Pancreas (tissue), 10 donors: ENCODE results near the gene RNF152. TPM values are rescaled to one million over a fixed set of nuclear protein-coding genes. Genes with fewer than 3 reads are reported as not detected.

Source experiments
- ATAC-seq, 4 donors: fragments of 200-7000 bp; cut with Tn5 transposase; one replicate each; pipeline versions ENCODE4 v1.8.0 to v1.9.1; 2020; ENCODE audit warnings: mild to moderate bottlenecking in 4 of 4, moderate library complexity in 4 of 4
- DNase-seq, 6 donors: peaks; one replicate each; pipeline ENCODE4 v3.0.0-alpha.2; 2020
- FAIRE-seq: peaks from 2 replicates; lab custom pipeline; 2012; peaks lifted over from hg19 to GRCh38; lab: Jason Lieb, UNC
- H3K27ac ChIP-seq, 4 donors: fragments of 200-600 bp; sonication (generic); 1 replicate in 3 of 4; 2 replicates in 1 of 4; pipeline versions ENCODE4 v1.5.0 to v1.8.0; 2020
- H3K27me3 ChIP-seq, 4 donors: fragments of 200-600 bp; one replicate each; pipeline ENCODE4 v1.8.0; 2021
- H3K36me3 ChIP-seq, 3 donors: fragments of 200-600 bp; sonication (generic) in 1 of 3; one replicate each; pipeline versions ENCODE4 v1.5.0 to v1.8.0; 2020 to 2021
- H3K4me1 ChIP-seq, 3 donors: fragments of 200-600 bp; one replicate each; pipeline ENCODE4 v1.8.0; 2021
- H3K4me3 ChIP-seq, 4 donors: fragments of 200-600 bp; sonication (generic) in 2 of 4; one replicate each; pipeline versions ENCODE4 v1.5.0 to v1.8.0; 2020 to 2021
- H3K9me3 ChIP-seq, 4 donors: fragments of 200-600 bp; one replicate each; pipeline ENCODE4 v1.8.0; 2021
- WGBS, 2 donors: extraction: QIAGEN DNeasy Blood & Tissue Kit; methylation state at CpG; one replicate each; pipeline ENCODE4 v1.1.7; 2013; 5-methylcytosine and 5-hydroxymethylcytosine counted together
- intact Hi-C, 3 donors: fragments of 100-400 bp; cut with DNase I; formaldehyde crosslinking; loops; one replicate each; pipeline versions ENCODE4 v1.11.1 to v1.14.2; 2022
- polyA plus RNA-seq, 2 donors: library from polyadenylated mRNA; stranded (reverse); fragments of 200-250 nt; gene quantifications; one replicate each; pipeline ENCODE4 v1.2.3, GENCODE V29; 2013
- total RNA-seq, 6 donors: library from RNA; stranded (reverse); fragmentation: NEBNext Ultra II Directional in 4 of 6; extraction: Animal tissue kit (Norgen Biotek cat#: 25700) in 4 of 6; gene quantifications; one replicate each; pipeline versions ENCODE4 v1.2.1 to v1.2.4, GENCODE V29; 2021 to 2023
- TF ChIP-seq, protein P1 (sequence below), 4 donors: fragments of 200-600 bp; sonication (generic) in 3 of 4; IDR thresholded peaks; one replicate each; pipeline versions ENCODE4 v1.5.0 to v1.8.0; 2021; ENCODE audit warnings: antibody characterized with exemption in 4 of 4
- donor health status: healthy with polysubstance abuse.
- donor health status: DM: no; HTN: no; CAD: no; lungs with moderate emphysema.
- donor health status: DM: no; HTN: no; CAD: no.
- donor health status: control.
- donor health status: control.
- donor health status: Bipolar disorder and iron deficiency.
- donor health status: DM: yes; HTN: yes; CAD: no.
- donor health status: DM: no; HTN: no; CAD: no.
- donor health status: DM: no; HTN: no; CAD: no.
- donor health status: DM: yes; HTN: yes; CAD: no.

The RNF152 gene
- total and polyA plus RNA-seq, 8 donors = 0.91 to 7.2 (median 4.8) TPM

DNA sequence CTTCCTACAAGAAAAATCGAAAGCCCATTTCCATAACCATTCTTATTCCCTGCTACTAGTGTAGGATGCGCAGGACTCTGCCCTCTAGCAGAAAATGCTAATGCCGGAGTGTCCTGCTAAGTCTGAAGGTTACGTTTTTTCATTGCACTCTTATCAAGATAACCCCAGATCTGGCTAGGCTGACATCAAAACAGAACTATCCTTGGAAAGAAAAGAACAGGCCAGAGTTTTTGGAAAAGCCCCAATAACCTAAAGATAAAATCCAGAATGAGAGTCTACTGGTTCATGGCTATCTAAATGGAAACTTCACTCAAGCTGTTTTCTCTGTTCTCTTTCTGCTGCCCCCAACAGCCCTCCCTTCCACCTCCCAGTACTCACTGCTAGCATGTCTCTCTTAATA lies 913 bp downstream of the RNF152 start:
- DNase-seq (no peak), FAIRE-seq (no peak), ATAC-seq (no peak)
- H3K4me1 ChIP-seq = no peaks in the 10 kb centered on the region
- TF ChIP-seq, protein P1, sequence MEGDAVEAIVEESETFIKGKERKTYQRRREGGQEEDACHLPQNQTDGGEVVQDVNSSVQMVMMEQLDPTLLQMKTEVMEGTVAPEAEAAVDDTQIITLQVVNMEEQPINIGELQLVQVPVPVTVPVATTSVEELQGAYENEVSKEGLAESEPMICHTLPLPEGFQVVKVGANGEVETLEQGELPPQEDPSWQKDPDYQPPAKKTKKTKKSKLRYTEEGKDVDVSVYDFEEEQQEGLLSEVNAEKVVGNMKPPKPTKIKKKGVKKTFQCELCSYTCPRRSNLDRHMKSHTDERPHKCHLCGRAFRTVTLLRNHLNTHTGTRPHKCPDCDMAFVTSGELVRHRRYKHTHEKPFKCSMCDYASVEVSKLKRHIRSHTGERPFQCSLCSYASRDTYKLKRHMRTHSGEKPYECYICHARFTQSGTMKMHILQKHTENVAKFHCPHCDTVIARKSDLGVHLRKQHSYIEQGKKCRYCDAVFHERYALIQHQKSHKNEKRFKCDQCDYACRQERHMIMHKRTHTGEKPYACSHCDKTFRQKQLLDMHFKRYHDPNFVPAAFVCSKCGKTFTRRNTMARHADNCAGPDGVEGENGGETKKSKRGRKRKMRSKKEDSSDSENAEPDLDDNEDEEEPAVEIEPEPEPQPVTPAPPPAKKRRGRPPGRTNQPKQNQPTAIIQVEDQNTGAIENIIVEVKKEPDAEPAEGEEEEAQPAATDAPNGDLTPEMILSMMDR (IDR thresholded peaks at IDR 0.05) = no peak
- H3K4me3 ChIP-seq = no peak overlapping the region
- H3K9me3 ChIP-seq = no peaks in the 10 kb centered on the region
- H3K36me3 ChIP-seq = no peaks in the 10 kb centered on the region
- no peak overlapping the region for H3K27ac ChIP-seq
- WGBS, 2 donors = 65 to 66% methylated on average over 4 of the region's 4 CpGs
- intact Hi-C loops = loop anchor here in 2 of 3 donors (5.0 to 10.0 kb wide), 3 partner anchors 250 to 307 kb away; no protein-coding TSS in a partner anchor
- H3K27me3 ChIP-seq = no peaks in the 10 kb centered on the region

DNA sequence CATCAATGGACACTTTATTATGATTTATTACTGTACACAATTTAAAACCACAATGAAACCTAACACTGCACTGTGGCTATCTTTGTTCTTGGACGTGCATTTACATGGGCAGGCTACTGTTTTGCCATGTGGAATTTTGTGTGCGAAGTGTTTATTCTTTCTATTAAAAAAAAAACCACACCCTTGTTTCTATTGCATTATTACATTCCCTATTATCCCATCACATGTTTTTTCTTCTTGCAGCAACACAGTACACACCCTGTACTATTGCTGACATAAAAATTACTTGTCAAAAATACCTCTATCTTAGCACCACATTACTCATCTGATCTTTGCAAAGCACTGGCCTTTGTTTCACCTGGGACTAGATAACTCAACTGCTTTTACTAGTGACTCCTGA lies 1.5 kb downstream of the RNF152 start:
- TF ChIP-seq, protein P1 (IDR thresholded peaks at IDR 0.05) = no peak
- WGBS, 2 donors = 84 to 86% methylated on average over 2 of the region's 2 CpGs
- Histone ChIP-seq H3K36me3 (no peaks in the 10 kb centered on the region), H3K4me1 (no peaks in the 10 kb centered on the region), H3K9me3 (no peaks in the 10 kb centered on the region), H3K27me3 (no peaks in the 10 kb centered on the region), H3K4me3 (no peak overlapping the region), H3K27ac (no peak overlapping the region)
- intact Hi-C loops = loop anchor here in 2 of 3 donors (5.0 to 10.0 kb wide), 3 partner anchors 249 to 306 kb away; no protein-coding TSS in a partner anchor
- no peak for FAIRE-seq
- no peak for DNase-seq
- ATAC-seq = no peak

DNA sequence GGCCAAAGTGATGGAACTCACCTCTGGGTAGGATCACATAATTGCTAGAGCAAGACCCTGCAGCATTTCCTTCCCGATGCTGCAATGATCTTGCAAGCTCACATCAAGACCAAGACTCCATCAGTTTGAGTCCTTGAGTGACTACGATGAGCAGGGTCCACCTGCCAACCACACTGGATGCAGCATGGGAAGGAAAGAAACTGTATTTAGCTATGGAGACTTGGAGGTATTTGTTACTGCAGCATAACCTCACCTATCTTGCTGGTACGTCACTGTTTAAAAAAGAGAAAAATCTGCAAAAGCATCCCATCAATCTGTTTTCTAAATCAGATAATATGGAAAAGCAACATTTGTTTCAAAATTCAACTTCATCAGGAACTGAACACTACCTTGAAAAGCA lies 2.5 kb downstream of the RNF152 start:
- Histone ChIP-seq H3K36me3 (no peaks in the 10 kb centered on the region), H3K27ac (no peak overlapping the region), H3K4me1 (no peaks in the 10 kb centered on the region), H3K27me3 (no peaks in the 10 kb centered on the region), H3K4me3 (no peak overlapping the region), H3K9me3 (no peaks in the 10 kb centered on the region)
- DNase-seq (no peak), ATAC-seq (no peak), FAIRE-seq (no peak)
- 92 to 97% methylated on average over 3 of the region's 3 CpGs for WGBS, 2 donors
- intact Hi-C loops = loop anchor here in 2 of 3 donors (5.0 to 10.0 kb wide), 3 partner anchors 248 to 306 kb away; no protein-coding TSS in a partner anchor
- TF ChIP-seq, protein P1 (IDR thresholded peaks at IDR 0.05) = no peak

DNA sequence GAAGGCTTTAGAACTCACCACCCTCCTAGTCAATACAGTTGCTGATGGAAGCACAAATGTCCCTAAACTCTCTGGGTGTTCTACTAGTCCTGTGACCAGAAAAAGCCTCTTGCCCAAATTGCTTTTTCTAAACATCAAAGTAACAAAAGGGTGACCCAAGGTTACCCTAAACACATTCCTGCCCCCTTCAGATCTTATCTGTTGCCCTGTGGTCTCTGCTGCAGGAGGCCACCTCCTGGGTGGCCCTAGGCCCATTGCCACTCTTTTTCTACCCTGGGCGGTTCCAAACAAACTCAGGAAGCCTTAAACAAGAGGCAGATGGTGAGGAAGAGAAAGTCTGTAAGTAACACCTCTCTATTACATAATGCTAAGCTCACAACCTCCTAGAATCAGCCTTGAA lies 3.3 kb downstream of the RNF152 start:
- H3K36me3 ChIP-seq = no peaks in the 10 kb centered on the region
- FAIRE-seq (no peak), ATAC-seq (no peak), DNase-seq (no peak)
- H3K4me1 ChIP-seq = no peaks in the 10 kb centered on the region
- TF ChIP-seq, protein P1 (IDR thresholded peaks at IDR 0.05) = no peak
- no peak overlapping the region for H3K4me3 ChIP-seq
- H3K9me3 ChIP-seq = no peaks in the 10 kb centered on the region
- no peaks in the 10 kb centered on the region for H3K27me3 ChIP-seq
- H3K27ac ChIP-seq = no peak overlapping the region
- intact Hi-C loops = no loop called here
- WGBS, 2 donors = 67 to 84% methylated on average over 1 of the region's 1 CpG

DNA sequence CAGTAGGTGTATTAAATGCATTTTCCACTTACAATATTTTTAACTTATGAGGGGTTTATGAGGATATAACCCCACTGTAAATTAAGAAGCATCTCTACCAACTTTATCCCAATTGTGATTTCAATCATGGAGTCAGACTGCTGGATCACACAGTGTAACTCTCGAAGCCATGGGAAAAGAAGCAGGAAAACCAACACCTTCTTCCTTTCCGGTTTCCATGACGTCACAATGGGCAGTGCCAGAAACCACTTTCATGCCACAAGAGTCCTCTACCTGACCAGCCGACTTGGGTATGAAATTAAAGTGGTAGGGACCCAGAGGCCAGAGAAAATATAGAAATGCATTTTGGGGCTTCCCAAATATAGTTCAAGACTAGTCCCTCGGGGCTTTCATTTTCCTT lies 4.2 kb downstream of the RNF152 start:
- no peak for FAIRE-seq
- no peak overlapping the region for H3K4me3 ChIP-seq
- H3K4me1 ChIP-seq = no peaks in the 10 kb centered on the region
- ATAC-seq = no peak
- no peak overlapping the region for H3K27ac ChIP-seq
- no peaks in the 10 kb centered on the region for H3K9me3 ChIP-seq
- H3K36me3 ChIP-seq = no peaks in the 10 kb centered on the region
- intact Hi-C loops = no loop called here
- WGBS, 2 donors = 70 to 73% methylated on average over 5 of the region's 5 CpGs
- H3K27me3 ChIP-seq = no peaks in the 10 kb centered on the region
- DNase-seq = no peak
- TF ChIP-seq, protein P1 (IDR thresholded peaks at IDR 0.05) = no peak
